Kidney epithelial cell (primary cell): ENCODE results near the gene SEMA7A. TPM values are rescaled to one million over a fixed set of nuclear protein-coding genes. Genes with fewer than 3 reads are reported as not detected.

Experiments used
- DNase-seq: peaks from one replicate; pipeline ENCODE4 v3.0.0-alpha.2; 2010; ENCODE audit warnings: low read depth
- H3K27me3 ChIP-seq: 2 replicates; pipeline ENCODE4 v1.6.0; 2011; ENCODE audit warnings: low read length; ENCODE audit not compliant: control insufficient read depth, insufficient read depth
- H3K36me3 ChIP-seq: 2 replicates; pipeline ENCODE4 v1.5.1; 2011; ENCODE audit warnings: low read length; ENCODE audit not compliant: control insufficient read depth, insufficient read depth
- H3K4me3 ChIP-seq: 2 replicates; pipeline ENCODE4 v1.5.1; 2011; ENCODE audit warnings: low read depth, mild to moderate bottlenecking, control low read depth, low read length
- CTCF ChIP-seq: IDR thresholded peaks from 2 replicates; pipeline ENCODE4 v1.5.1; 2011; ENCODE audit warnings: mild to moderate bottlenecking, moderate library complexity, low read length, control low read depth, inconsistent platforms; ENCODE audit not compliant: insufficient read depth, poor library complexity, severe bottlenecking
- total RNA-seq: library from RNA; depleted of rRNA; stranded (reverse); fragments of >200 nt; gene quantifications from 2 replicates; pipeline ENCODE4 v1.2.3, GENCODE V29; 2015

Gene SEMA7A
- total RNA-seq, 1 donor from 2014 or later = 289 TPM

- Histone ChIP-seq H3K36me3 (peaks cover 3% of the 10 kb centered on the region), H3K27me3 (no peaks in the 10 kb centered on the region), H3K4me3 (no peak overlapping the region)
- TF ChIP-seq CTCF = no peak
- DNase-seq = no peak
These were observed 12.3 kb upstream of the SEMA7A start for GRCh38 chr15:74445816-74446763.

DNA sequence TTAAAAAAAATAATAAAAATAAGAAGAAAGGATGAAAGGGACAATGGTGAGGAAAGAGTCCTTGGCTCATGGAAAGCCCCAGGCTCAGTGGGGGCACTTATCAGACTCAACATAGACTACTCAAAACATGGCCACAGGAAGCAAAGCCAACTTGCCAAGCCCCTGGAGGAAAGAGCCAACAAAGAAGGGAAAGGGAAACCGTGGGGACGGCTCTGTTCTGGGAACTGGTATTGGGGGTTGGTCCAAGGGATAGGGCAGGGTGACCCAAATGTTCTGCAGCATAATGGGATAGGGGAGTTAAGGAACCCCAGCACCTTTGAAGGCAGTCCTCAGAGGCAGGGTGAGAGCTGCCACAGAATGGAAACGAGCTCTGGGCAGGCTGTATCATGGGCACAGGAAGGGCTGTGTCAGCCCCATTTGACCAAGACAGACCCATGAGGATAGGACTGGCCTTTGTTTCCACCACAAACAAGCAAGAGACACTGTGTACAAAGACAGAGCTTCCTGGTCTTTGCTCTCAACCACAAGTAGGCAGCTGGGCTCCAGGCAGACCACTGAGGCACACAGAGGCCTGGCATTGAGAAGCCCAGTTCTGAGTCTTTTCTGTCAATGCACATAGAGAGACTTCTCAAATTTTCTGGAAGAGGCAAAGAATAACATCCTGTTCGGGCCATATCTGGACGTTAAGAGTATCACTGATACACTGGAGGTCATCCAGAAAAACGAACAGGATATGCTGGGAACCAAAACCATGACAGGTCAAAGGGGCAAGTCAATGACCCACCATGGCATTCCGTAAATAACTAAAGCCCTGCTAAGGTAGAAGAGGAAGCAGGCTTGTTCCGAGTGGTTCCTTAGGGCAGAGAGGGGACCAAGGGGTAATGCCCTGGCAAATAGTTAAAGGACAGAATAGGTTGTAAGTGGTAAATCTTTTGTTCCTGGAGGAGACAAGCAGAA lies 10.6 kb upstream of the SEMA7A start:
- H3K27me3 ChIP-seq = no peaks in the 10 kb centered on the region
- peaks cover 3% of the 10 kb centered on the region for H3K36me3 ChIP-seq
- no peak for DNase-seq
- H3K4me3 ChIP-seq = no peak overlapping the region
- TF ChIP-seq CTCF = no peak

DNA sequence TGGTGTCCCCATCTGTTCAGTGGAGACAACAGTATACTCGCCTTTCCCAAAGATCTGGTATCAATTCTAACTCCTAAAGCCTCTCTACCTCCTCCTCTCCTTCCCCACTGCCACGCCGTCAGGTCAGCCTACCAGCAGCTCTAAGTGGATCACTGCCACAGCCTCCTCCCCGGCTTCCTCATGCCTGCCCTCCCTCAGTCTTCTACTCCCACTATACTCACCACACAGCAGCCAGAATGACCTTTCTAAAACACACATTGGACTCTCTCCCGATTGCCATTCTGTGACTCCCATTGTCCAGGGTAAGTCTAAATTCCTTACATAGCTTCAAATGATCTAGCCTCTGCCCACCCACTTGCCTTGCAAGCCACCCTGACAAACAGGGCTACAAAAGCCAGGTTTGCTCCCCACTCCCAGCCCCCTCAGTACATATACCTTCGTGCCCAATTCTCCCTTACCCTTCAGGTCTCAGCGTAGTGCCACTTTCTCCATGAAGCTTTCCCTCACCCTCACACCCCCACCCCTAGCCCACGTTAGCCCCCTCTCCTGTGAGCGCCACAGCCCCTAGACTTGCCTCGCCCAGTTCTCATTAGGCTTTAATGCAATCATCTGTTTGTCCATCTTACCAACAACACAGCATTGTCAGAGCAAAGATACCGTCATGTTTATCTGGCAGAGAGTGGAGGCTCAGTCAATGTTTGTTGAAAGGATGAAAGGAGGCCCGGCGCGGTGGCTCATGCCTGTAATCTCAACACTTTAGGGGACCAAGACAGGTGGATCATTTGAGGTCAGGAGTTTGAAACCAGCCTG lies 9.5 kb upstream of the SEMA7A start:
- no peaks in the 10 kb centered on the region for H3K27me3 ChIP-seq
- DNase-seq = no peak

GRCh38 chr15:74442604-74443003 lies 8.8 kb upstream of the SEMA7A start:
- no peaks in the 10 kb centered on the region for H3K27me3 ChIP-seq
- DNase-seq = no peak
- no peak for TF ChIP-seq CTCF
- H3K36me3 ChIP-seq = peaks cover 1% of the 10 kb centered on the region
- no peak overlapping the region for H3K4me3 ChIP-seq

More for the DNA sequence above, 9.5 kb upstream of the SEMA7A start:
- no peak for TF ChIP-seq CTCF
- no peak overlapping the region for H3K4me3 ChIP-seq
- H3K36me3 ChIP-seq = peaks cover 1% of the 10 kb centered on the region

GRCh38 chr15:74442063-74442462 lies 8.3 kb upstream of the SEMA7A start:
- H3K36me3 ChIP-seq = peaks cover 1% of the 10 kb centered on the region
- H3K4me3 ChIP-seq = no peak overlapping the region
- no peak for DNase-seq
- no peaks in the 10 kb centered on the region for H3K27me3 ChIP-seq
- TF ChIP-seq CTCF = no peak
